Esophagus (tissue), 2 donors: ENCODE results near the gene COLEC11. TPM values are rescaled to one million over a fixed set of nuclear protein-coding genes. Genes with fewer than 3 reads are reported as not detected.

Experiments
- H3K27ac ChIP-seq, 2 donors: one replicate each; pipeline ENCODE4 v1.5.1; 2013; ENCODE audit warnings: low read depth in 2 of 2, mild to moderate bottlenecking in 2 of 2, inconsistent platforms in 1 of 2, low read length in 1 of 2, moderate library complexity in 1 of 2
- H3K27me3 ChIP-seq, 2 donors: one replicate each; pipeline ENCODE4 v1.6.1; 2013; ENCODE audit warnings: low read length in 2 of 2, control low read depth in 1 of 2, mild to moderate bottlenecking in 1 of 2; ENCODE audit not compliant: insufficient read depth in 2 of 2, control insufficient read depth in 1 of 2
- H3K36me3 ChIP-seq, 2 donors: one replicate each; pipeline ENCODE4 v1.6.1; 2013; ENCODE audit warnings: low read length in 1 of 2; ENCODE audit not compliant: control insufficient read depth in 2 of 2, insufficient read depth in 2 of 2
- H3K4me1 ChIP-seq, 2 donors: one replicate each; pipeline ENCODE4 v1.6.1; 2013; ENCODE audit warnings: low read length in 1 of 2; ENCODE audit not compliant: control insufficient read depth in 2 of 2, insufficient read depth in 2 of 2
- H3K4me3 ChIP-seq, 2 donors: one replicate each; pipeline ENCODE4 v1.5.1; 2013; ENCODE audit warnings: low read length in 2 of 2, mild to moderate bottlenecking in 2 of 2, low read depth in 1 of 2, moderate library complexity in 1 of 2
- H3K9me3 ChIP-seq, 2 donors: one replicate each; pipeline ENCODE4 v1.6.1; 2013; ENCODE audit warnings: mild to moderate bottlenecking in 2 of 2, low read depth in 1 of 2, low read length in 1 of 2, moderate library complexity in 1 of 2; ENCODE audit not compliant: control insufficient read depth in 2 of 2, insufficient read depth in 1 of 2
- polyA plus RNA-seq, 2 donors: library from polyadenylated mRNA; stranded (reverse); fragments of 200-250 nt; gene quantifications; one replicate each; pipeline ENCODE4 v1.2.3, GENCODE V29; 2013
- donor health status: healthy with polysubstance abuse.
- donor health status: Bipolar disorder and iron deficiency.

COLEC11 gene
- polyA plus RNA-seq, 2 donors = 0.43 to 1.3 TPM

DNA sequence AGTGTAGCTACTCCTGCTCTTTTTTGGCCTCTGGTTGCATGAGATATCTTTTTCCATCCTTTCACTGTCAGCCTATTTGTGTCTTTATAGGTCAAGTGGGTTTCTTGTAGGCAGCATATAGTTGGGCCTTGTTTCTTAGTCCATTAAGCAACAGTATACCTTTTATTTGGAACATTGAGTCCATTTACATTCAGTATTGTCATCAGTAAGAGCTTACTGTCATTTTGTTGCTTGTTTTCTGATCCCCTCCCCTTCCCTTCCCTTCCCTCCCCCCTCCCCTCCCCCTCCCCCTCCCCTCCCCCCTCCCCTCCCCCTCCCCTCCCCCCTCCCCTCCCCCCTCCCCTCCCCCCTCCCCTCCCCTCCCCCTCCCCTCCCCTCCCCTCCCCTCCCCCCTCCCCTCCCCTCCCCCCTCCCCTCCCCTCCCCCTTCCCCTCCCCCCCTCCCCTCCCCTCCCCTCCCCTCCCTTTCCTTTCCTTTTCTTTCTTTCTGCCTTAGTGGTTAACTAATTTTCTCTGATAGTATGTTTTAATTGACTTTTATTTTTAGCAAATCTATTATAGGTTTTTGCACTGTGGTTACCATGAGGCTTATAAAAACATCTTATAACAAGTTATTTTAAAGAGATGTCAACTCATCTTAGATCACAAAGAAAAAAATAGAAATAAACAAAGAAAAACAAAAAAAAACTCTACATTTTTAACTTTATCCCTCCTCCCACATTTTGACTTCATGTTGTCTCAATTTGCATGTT, 95.3 kb downstream of the COLEC11 start:
- Histone ChIP-seq H3K27ac (no peak overlapping the region), H3K36me3 (no peaks in the 10 kb centered on the region), H3K4me3 (no peak overlapping the region), H3K27me3 (no peaks in the 10 kb centered on the region), H3K9me3 (no peaks in the 10 kb centered on the region), H3K4me1 (peaks cover 0 to 2% of the 10 kb centered on the region in 2 donors)

DNA sequence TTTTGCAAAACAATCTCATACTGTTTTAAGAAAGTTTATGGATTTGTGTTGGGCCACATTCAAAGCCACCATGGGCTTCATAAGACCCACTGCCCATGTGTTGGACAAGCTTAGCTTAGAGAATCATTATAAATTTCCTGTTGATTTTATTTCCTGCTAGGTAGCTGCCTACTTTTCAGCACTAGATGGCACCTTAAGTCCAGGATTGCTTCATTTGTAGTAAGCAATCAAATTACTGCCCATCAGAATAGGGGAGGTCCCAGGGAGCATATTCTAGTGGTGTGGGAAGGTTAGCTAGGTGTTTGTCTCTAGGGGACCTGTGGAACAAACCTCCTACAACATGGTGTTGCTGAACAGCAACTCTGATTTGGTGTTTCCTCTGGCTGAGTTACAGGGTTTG, 97.5 kb downstream of the COLEC11 start:
- Histone ChIP-seq H3K27ac (no peak overlapping the region), H3K27me3 (no peaks in the 10 kb centered on the region), H3K4me3 (no peak overlapping the region), H3K4me1 (peaks cover 0 to 2% of the 10 kb centered on the region in 2 donors), H3K36me3 (no peaks in the 10 kb centered on the region), H3K9me3 (no peaks in the 10 kb centered on the region)

Other genes with a start within 250 kb of the COLEC11 start
- gene EIPR1, start 217.3 kb upstream of the COLEC11 start, polyA plus RNA-seq = 10 to 100 TPM in 1 of 2 donors, 1 to 10 TPM in 1; 8.2 to 22.8 TPM
- gene TRAPPC12, start 215.4 kb upstream of the COLEC11 start, polyA plus RNA-seq = 10 to 100 TPM; 43.6 to 64.2 TPM
- 10 to 100 TPM; 25.7 to 41.8 TPM for gene ADI1, start 75.6 kb upstream of the COLEC11 start, polyA plus RNA-seq
- gene RNASEH1, start 36.8 kb upstream of the COLEC11 start, polyA plus RNA-seq = 10 to 100 TPM in 1 of 2 donors, 1 to 10 TPM in 1; 5.7 to 10.1 TPM
- gene RPS7, start 19.9 kb upstream of the COLEC11 start, polyA plus RNA-seq = 1,000 to 10,000 TPM; 1,816 to 2,770 TPM
- under 1 TPM in 1 of 2 donors, not detected in 1; 0.04 TPM for gene ALLC, start 63.1 kb downstream of the COLEC11 start, polyA plus RNA-seq
- gene DCDC2C, start 108.5 kb downstream of the COLEC11 start, polyA plus RNA-seq = under 1 TPM in 1 of 2 donors, not detected in 1; 0.04 TPM